Endothelial cell of umbilical vein (primary cell): Measurements from ENCODE around the gene GGTLC1.
"Not testable (repeated sequence)": the region's sequence is repeated elsewhere in the genome, so short reads cannot be mapped to it uniquely, and the experiment has no call there.

Experiments used
- POLR2AphosphoS5 ChIP-seq: IDR thresholded peaks from 2 replicates; pipeline ENCODE4 v1.6.1; 2012; ENCODE audit warnings: low read depth, mild to moderate bottlenecking, control low read depth, low read length, moderate library complexity; ENCODE audit not compliant: insufficient read depth
- TF ChIP-seq, protein P1 (sequence below): IDR thresholded peaks from 2 replicates; pipeline ENCODE4 v1.6.1; 2011; ENCODE audit not compliant: insufficient read depth, insufficient read length
- TF ChIP-seq, protein P2 (sequence below), 2 donors: IDR thresholded peaks; 1 replicate in 1 of 2; 2 replicates in 1 of 2; pipeline ENCODE4 v1.5.1; 2011; ENCODE audit warnings: low read length in 2 of 2, mild to moderate bottlenecking in 2 of 2, moderate library complexity in 2 of 2, control low read depth in 1 of 2, inconsistent platforms in 1 of 2, low read depth in 1 of 2; ENCODE audit not compliant: insufficient read depth in 1 of 2; ENCODE audit errors: extremely low read depth in 1 of 2

DNA sequence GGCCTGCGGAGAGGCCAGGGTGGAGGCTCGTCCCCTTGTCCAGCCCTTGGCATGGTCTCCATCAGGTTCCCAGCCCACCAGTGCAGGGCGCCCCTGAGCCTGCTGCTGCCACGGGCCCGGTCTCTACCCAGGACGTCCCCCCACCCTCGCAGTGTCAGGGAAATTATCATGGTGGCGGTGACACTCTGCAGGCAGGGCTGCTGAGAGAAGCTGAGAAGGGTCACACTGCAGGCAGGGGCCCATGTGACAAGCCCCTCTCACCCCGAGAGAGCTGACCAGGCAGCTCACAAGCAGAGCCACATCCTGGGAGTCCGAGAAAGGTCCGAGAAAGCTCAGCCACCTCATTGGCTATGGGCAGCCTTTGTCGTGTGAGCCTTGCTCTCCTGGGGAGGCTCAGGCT, 4.9 kb upstream of the GGTLC1 start:
- TF ChIP-seq POLR2AphosphoS5 = not testable (repeated sequence)
- TF ChIP-seq, protein P1, sequence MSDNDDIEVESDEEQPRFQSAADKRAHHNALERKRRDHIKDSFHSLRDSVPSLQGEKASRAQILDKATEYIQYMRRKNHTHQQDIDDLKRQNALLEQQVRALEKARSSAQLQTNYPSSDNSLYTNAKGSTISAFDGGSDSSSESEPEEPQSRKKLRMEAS = not testable (repeated sequence)
- TF ChIP-seq, protein P2, sequence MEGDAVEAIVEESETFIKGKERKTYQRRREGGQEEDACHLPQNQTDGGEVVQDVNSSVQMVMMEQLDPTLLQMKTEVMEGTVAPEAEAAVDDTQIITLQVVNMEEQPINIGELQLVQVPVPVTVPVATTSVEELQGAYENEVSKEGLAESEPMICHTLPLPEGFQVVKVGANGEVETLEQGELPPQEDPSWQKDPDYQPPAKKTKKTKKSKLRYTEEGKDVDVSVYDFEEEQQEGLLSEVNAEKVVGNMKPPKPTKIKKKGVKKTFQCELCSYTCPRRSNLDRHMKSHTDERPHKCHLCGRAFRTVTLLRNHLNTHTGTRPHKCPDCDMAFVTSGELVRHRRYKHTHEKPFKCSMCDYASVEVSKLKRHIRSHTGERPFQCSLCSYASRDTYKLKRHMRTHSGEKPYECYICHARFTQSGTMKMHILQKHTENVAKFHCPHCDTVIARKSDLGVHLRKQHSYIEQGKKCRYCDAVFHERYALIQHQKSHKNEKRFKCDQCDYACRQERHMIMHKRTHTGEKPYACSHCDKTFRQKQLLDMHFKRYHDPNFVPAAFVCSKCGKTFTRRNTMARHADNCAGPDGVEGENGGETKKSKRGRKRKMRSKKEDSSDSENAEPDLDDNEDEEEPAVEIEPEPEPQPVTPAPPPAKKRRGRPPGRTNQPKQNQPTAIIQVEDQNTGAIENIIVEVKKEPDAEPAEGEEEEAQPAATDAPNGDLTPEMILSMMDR (IDR thresholded peaks at IDR 0.05; ENCODE audit: extremely low read depth in 1 of 2, insufficient read depth in 1 of 2, low read depth in 1 of 2, low read length in 2 of 2) = not testable (repeated sequence)
